ENCODE data around the gene MTCH2.

Gene MTCH2

DNA sequence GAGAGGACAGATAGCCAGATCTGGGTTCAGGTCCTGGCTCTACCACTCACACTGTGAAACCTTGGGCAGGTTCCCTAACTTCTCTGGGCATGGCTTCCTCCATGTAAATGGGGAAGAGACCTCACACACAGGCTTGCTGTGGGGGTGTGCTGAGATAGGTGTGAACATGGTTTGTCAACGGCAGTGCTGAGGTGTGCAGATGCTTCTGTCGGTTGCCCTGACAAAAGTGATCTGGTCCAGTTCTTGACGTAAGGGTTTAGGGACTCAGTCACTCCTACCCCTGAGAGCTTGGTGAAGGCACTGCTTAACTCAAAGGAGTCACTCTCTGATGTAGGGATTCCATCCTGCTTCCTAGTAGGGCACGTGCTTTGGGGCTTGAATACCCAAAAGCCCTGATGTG is 50.1 kb downstream of the MTCH2 start:
- no peak overlapping the region for H3K4me3 ChIP-seq (ENCODE audit: low read depth, low read length)
- DNase-seq (ENCODE audit: low read depth), result no peak
- TF ChIP-seq, protein P1, sequence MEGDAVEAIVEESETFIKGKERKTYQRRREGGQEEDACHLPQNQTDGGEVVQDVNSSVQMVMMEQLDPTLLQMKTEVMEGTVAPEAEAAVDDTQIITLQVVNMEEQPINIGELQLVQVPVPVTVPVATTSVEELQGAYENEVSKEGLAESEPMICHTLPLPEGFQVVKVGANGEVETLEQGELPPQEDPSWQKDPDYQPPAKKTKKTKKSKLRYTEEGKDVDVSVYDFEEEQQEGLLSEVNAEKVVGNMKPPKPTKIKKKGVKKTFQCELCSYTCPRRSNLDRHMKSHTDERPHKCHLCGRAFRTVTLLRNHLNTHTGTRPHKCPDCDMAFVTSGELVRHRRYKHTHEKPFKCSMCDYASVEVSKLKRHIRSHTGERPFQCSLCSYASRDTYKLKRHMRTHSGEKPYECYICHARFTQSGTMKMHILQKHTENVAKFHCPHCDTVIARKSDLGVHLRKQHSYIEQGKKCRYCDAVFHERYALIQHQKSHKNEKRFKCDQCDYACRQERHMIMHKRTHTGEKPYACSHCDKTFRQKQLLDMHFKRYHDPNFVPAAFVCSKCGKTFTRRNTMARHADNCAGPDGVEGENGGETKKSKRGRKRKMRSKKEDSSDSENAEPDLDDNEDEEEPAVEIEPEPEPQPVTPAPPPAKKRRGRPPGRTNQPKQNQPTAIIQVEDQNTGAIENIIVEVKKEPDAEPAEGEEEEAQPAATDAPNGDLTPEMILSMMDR (conservative IDR thresholded peaks at IDR 0.05; ENCODE audit: low read depth, low read length), result no peak

DNA sequence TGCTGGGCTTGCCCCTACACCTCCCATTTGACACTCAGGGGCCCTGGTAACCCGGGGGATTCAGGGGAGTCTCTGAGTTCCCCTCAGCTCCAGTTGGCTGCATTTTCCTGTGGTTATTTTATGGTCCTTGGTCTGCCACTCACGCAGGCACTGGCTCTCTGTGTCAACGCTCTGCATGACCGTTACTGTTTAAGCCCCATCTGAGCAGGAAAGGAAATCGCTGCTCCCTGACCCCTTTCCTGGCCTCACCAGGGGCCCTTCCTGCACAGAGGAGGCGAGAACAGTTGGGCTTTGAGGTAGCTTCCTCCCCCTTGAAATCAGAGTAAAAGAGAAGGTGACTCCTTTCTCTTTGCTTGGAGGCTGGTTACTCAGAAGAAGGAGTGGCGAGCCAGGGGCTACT is 50.6 kb downstream of the MTCH2 start:
- TF ChIP-seq, protein P1 (conservative IDR thresholded peaks at IDR 0.05; ENCODE audit: low read depth, low read length), result no peak
- no peak for DNase-seq (ENCODE audit: low read depth)
- H3K4me3 ChIP-seq (ENCODE audit: low read depth, low read length), result no peak overlapping the region

DNA sequence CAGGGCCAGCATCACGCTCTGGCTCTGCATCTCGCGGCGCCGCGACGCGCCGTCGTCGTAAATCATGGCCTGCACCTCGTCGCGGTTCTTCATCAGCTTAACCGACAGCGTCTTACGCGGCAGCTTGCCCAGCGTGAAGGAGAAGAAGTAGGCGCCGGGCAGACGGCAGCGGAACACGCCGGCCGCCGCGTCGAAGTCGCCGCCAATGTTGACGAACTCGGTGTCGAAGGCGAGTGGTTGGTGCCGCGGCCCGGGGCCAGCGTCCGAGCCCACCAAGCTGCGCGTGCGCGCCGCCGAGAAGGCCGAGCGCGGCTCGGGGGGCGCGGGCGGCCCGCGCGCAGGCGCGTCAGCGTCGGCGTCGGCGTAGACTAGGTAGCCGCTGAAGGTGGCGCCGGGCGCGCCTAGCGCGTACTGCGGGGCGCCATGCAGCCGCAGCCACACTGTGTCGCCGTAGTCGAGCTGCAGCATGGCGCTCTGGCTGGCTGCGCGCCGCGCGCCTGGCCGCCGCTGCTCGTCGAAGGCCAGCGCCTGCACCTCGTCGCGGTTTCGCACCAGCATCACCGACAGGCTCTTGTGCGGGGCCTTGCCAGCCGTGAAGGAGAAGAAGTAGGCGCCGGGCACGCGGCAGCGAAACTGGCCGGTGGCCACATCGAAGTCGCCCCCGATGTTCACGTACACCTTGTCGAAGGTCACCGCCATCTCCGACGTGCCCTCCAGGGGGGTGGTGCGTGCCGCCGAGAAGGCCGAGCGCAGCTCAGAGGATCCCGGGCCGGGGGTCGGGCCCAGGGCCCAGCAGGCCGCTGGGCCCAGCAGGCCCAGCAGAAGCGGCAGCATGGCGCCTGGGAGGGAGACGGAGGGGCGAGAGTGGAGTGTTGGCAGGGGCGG is 52.1 kb downstream of the MTCH2 start:
- TF ChIP-seq, protein P1 (conservative IDR thresholded peaks at IDR 0.05; ENCODE audit: low read depth, low read length), result no peak
- DNase-seq (ENCODE audit: low read depth), result no peak
- H3K4me3 ChIP-seq (ENCODE audit: low read depth, low read length), result peak overlapping the region; percentile 46

DNA sequence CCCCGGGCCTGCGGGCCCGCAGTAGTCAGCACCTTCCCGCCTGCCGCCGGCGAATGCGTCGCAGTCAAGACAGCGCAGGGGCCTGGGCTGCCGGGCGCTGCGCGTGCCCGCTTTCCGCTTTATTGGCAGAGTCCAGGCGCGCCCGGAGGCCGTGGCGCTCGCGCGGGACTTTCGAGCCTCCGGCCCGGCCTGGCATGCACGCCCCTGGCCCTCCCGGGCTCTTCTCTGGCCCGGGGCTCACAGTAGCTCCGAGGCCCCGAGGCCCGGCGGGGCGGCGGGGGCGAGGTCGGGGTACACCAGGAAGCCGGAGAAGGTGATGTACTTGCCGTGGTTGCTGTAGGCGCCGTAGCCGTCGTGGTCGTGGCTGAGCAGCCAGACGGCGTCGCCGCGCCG is 52.8 kb downstream of the MTCH2 start:
- DNase-seq (ENCODE audit: low read depth), result no peak
- peak overlapping the region; percentile 46 for H3K4me3 ChIP-seq (ENCODE audit: low read depth, low read length)
- TF ChIP-seq, protein P1 (conservative IDR thresholded peaks at IDR 0.05; ENCODE audit: low read depth, low read length), result no peak

DNA sequence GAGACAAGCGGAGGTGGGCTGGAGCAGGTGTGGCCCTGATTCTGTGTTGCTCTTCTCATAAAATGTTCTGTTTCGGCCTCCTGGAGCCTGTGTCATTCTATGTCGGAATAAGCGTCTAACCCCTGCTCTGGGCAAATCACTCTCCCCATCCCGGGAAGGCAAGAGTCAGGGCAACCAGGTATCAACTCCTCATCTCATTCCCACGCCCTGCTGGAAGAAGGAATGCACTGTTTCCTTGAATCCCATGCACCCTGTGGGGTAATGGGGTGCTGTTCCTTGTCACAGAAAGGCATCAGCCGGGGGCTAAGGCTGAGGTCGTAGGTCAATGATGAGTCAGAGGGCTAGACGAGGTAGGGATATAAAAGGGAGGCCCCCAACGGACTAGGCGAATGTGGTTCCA is 53.2 kb downstream of the MTCH2 start:
- H3K4me3 ChIP-seq (ENCODE audit: low read depth, low read length), result no peak overlapping the region
- no peak for DNase-seq (ENCODE audit: low read depth)
- TF ChIP-seq, protein P1 (conservative IDR thresholded peaks at IDR 0.05; ENCODE audit: low read depth, low read length), result no peak

DNA sequence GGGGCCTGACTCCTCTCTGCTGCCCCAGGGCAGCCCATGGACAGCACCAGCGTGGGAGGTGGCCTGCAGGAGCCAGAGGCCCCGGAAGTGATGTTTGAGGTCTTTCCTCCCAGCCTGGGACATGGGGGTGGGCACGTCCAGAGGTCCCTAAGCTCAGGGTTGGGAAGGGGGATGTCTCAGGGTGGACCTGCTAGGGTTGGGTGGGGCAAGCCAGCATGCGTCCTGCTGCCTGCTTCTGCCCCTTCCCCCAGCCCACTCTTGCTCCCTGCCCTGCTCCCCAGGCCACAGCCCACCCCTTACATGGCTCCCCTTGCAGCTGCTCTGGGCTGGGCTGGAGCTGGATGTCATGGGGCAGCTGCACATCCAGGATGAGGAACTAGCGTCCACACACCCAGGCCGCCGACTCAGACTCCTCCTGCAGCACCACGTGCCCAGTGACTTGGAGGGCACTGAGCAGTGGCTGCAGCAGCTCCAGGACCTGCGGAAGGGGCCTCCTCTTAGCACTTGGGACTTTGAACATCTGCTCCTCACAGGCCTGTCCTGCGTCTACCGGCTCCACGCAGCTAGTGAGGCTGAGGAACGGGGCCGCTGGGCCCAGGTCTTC is 54.5 kb downstream of the MTCH2 start:
- TF ChIP-seq, protein P1 (conservative IDR thresholded peaks at IDR 0.05; ENCODE audit: low read depth, low read length), result no peak
- H3K4me3 ChIP-seq (ENCODE audit: low read depth, low read length), result no peak overlapping the region
- no peak for DNase-seq (ENCODE audit: low read depth)

All from choroid plexus epithelial cell (primary cell).